Epithelial cell of proximal tubule (primary cell): Measurements from ENCODE around the gene DHRSX. TPM values are rescaled to one million over a fixed set of nuclear protein-coding genes. Genes with fewer than 3 reads are reported as not detected.
"Not testable (repeated sequence)": the region's sequence is repeated elsewhere in the genome, so short reads cannot be mapped to it uniquely, and the experiment has no call there.

Experiments used
- DNase-seq: peaks from one replicate; pipeline ENCODE4 v3.0.0-alpha.2; 2011; ENCODE audit warnings: low read depth
- H3K4me3 ChIP-seq: 2 replicates; pipeline ENCODE4 v1.5.1; 2011; ENCODE audit warnings: low read depth, mild to moderate bottlenecking, low read length
- total RNA-seq: library from RNA; depleted of rRNA; stranded (reverse); fragments of >200 nt; gene quantifications from 2 replicates; pipeline ENCODE4 v1.2.3, GENCODE V29; 2015
- TF ChIP-seq, protein P1 (sequence below): conservative IDR thresholded peaks from 2 replicates; pipeline ENCODE4 v1.5.1; 2012; ENCODE audit warnings: low read depth, mild to moderate bottlenecking, low read length

Gene DHRSX
- total RNA-seq, 1 donor from 2014 or later: 22.8 TPM

DNA sequence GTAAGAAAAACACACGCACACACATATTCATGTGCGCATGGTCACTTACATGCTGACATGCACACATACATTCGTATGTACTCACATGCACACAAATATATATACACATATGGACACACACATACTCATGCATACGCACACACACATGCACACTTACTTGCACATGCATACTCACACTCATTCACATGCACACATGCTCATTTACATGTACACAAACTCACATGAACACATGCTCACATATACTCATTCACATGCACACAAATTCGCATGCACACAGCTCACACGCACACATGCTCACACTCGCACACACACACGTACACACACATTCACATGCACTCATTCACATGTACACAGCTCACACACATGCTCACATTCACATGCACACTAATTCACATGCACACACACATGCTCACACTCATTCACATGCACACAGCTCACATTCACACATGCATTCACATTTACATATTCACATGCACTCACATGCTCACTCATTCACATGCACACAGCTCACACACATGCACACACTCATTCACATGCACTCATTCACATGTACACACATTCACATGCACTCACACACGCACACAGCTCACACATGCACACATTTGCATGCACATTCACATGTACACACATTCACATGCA lies 276.1 kb downstream of the DHRSX start:
- H3K4me3 ChIP-seq: no peak overlapping the region
- DNase-seq: no peak
- TF ChIP-seq, protein P1, sequence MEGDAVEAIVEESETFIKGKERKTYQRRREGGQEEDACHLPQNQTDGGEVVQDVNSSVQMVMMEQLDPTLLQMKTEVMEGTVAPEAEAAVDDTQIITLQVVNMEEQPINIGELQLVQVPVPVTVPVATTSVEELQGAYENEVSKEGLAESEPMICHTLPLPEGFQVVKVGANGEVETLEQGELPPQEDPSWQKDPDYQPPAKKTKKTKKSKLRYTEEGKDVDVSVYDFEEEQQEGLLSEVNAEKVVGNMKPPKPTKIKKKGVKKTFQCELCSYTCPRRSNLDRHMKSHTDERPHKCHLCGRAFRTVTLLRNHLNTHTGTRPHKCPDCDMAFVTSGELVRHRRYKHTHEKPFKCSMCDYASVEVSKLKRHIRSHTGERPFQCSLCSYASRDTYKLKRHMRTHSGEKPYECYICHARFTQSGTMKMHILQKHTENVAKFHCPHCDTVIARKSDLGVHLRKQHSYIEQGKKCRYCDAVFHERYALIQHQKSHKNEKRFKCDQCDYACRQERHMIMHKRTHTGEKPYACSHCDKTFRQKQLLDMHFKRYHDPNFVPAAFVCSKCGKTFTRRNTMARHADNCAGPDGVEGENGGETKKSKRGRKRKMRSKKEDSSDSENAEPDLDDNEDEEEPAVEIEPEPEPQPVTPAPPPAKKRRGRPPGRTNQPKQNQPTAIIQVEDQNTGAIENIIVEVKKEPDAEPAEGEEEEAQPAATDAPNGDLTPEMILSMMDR: no peak

DNA sequence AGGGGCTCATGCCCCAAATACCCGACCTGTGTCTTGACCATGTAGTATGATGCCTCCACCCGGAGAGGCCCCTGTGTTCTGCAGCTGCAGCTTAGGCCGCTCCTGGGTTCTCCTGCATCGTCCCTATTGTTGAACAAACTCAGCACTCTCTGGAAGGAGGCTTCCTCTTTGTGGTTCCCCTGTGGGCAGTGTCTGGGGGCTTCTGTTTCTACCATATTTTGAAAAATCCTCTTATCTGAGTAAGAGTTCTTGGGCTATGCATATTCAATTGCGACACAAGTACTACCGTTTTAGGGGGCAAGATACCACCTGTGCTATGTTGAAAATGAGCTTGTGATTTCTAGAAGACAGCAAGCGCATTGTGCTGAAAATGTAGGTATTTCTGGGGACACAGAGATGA lies 276.6 kb downstream of the DHRSX start:
- TF ChIP-seq, protein P1: no peak
- H3K4me3 ChIP-seq: no peak overlapping the region
- no peak for DNase-seq

- H3K4me3 ChIP-seq: no peak overlapping the region
- no peak for DNase-seq
- TF ChIP-seq, protein P1: no peak
Observed at GRCh38 chrX:2220829-2221567, 279.8 kb downstream of the DHRSX start.

DNA sequence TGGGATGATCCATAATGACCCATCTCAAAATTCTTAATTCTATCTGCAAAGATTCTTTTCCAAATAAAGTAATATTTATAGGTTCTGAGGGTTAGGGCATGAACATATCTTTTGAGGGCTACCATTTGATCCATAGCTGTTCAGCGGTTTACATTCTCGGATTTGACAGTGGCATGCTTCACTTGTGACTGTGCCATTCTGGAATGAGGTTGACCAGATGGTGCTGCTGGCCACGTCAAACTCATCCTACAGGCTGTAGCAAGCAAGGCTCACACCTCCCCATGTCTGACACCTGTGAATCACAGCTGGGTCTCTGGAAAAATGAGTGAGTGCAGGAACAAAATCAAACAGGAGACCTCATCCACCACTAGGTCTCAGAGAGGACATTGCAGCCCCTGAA lies 280.5 kb downstream of the DHRSX start:
- no peak overlapping the region for H3K4me3 ChIP-seq
- TF ChIP-seq, protein P1: no peak
- DNase-seq: no peak

- not testable (repeated sequence) for DNase-seq, H3K4me3 ChIP-seq
Observed at GRCh38 chrX:2214138-2214823, 286.5 kb downstream of the DHRSX start.

DNA sequence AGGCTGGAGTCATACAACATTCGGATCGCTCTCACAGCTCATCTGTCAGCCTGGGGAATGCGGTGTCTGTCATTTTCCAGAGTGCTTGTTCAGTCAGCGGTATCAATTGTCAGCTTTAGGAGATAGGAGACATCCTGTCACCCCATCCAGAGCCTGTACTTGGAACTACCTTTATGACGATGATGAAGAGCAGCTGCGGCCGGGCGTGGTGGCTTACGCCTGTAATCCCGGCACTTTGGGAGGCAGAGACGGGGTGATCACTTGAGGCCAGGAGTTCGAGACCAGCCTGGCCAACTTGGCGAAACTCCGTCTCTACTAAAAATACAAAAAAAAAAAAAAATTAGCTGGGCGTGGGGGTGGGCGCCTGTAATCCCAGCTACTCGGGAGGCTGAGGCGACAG lies 289.1 kb downstream of the DHRSX start:
- not testable (repeated sequence) for H3K4me3 ChIP-seq, DNase-seq

- TF ChIP-seq, protein P1: no peak
- no peak for DNase-seq
Observed at GRCh38 chrX:2193273-2193592, 307.5 kb downstream of the DHRSX start.

More at GRCh38 chrX:2193273-2193592, 307.5 kb downstream of the DHRSX start:
- H3K4me3 ChIP-seq: no peak overlapping the region
